GM19468 (cell line): ENCODE results near the gene ZNF14.
"Not testable (repeated sequence)": the region's sequence is repeated elsewhere in the genome, so short reads cannot be mapped to it uniquely, and the experiment has no call there.

Experiments used
- ATAC-seq: cut with Tn5 transposase; IDR thresholded peaks from one replicate; pipeline ENCODE4 v1.9.1; 2021; ENCODE audit warnings: mild to moderate bottlenecking, moderate library complexity, moderate number of reproducible peaks; ENCODE audit not compliant: unreplicated experiment; ENCODE audit errors: extremely low read depth

ZNF14 gene

DNA sequence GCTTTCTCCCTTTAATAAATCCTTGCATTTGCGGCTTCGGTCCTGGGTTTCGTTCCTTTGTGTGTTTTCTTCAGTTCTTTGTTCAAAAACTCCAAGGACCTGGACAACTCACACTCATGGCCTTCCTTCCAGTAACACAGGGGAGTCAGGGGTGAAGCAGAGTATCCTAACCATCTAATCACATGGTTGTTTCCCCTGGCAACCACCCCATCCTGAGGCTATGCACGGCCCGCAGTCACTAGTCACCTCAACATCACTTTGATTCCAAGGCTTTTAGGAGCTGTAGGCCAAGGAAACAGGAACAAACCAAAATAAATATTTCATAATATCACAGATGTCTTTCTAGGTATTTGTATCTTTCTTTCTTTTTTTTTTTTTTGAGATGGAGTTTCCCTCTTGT, 35.3 kb downstream of the ZNF14 start:
- ATAC-seq = no peak

DNA sequence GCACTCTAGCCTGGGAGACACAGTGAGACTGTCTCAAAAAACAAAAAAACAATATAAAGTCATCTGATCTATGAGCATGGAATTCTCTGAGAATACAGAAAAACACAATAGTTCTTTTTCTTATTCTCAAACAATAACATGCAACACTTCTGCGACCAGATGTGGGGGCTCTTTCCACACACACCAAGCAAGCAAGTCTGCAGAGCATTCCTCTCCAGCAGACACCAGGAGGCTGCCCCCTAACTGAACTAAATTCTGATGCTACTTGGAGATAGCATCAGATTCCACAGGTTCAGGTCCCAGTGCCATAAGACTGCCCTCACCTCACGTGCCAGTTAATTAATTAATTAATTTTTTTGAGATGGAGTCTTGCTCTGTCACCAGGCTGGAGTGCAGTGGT, 36.5 kb downstream of the ZNF14 start:
- ATAC-seq = no peak

DNA sequence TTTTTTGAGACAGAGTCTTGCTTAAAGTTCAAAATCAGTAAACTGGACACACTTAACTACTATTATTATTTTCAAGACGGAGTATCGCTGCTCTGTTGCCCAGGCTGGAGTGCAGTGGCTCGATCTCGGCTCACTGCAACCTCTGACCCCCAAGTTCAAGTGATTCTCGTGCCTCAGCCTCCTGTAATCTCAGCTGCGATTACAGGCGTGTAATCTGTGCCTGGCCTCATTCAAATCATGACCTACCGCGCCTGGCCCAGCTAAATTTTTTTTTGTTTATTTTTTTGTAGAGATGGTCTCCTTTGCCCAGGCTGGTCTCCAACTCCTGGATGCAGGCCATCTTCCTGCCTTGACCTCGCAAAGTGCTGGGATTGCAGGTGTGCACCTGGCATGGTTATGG, 41.2 kb downstream of the ZNF14 start:
- ATAC-seq = no peak

DNA sequence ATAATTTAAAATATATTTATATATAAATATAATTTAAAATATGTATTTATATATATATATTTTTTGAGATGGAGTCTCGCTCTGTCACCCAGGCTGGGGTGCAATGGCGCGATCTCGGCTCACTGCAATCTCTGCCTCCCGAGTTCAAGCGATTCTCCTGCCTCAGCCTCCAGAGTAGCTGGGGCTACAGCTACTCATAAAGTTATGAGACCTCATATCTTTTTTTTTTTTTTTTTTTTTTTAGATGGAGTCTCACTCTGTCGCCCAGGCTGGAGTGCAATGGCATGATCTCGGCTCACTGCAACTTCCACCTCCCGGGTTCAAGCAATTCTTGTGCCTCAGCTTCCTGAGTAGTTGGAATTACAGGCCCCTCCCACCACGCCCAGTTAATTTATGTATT, 43.9 kb downstream of the ZNF14 start:
- ATAC-seq = not testable (repeated sequence)

DNA sequence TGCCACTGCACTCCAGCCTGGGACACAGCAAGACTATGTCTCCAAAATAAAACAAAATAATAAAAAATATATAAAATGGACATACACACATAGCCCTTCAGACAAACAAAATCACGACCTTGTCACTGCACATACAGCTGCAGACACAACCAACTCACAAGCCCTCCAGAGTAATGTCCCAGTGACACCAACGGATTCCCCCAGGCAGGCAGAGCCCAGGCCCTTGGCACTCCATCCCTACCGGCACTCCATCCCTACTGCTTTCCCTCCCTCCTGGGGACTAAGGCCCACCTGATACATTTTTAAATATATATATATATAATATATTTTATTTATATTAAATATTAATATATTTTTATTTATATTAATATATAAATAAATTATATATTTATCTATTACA, 45.8 kb downstream of the ZNF14 start:
- no peak for ATAC-seq

DNA sequence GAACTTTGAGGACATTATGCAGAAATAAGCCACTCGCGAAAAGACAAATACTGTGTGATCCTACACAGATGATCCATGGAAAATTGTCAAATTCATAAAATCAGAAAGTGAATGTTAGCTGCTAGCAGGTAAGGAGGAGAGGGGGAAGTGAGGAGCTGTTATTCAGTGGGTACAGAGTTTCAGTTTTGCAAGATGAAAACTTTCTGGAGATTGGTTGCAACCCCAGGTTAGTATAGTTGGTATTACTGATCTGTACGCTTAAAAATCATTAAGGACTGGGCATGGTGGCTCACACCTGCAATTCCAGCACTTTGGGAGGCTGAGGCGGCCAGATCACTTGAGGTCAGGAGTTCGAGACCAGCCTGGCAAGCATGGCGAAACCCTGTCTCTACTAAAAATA, 46.3 kb downstream of the ZNF14 start:
- no peak for ATAC-seq

DNA sequence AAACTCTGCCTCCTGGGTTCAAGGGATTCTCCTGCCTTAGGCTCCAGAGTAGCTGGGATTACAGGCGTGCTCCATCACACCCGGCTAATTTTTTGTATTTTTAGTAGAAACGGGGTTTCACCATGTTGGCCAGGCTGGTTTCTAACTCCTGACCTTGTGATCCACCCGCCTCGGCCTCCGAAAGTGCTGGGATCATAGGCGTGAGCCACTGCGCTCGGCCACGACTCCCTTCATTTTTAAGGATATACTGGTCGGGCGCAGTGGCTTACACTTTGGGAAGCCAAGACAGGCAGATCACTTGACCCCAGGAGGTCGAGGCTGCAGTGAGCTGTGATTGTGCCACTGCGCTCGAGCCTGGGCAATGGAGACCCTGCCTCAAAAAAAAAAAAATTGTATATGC, 46.8 kb downstream of the ZNF14 start:
- not testable (repeated sequence) for ATAC-seq

DNA sequence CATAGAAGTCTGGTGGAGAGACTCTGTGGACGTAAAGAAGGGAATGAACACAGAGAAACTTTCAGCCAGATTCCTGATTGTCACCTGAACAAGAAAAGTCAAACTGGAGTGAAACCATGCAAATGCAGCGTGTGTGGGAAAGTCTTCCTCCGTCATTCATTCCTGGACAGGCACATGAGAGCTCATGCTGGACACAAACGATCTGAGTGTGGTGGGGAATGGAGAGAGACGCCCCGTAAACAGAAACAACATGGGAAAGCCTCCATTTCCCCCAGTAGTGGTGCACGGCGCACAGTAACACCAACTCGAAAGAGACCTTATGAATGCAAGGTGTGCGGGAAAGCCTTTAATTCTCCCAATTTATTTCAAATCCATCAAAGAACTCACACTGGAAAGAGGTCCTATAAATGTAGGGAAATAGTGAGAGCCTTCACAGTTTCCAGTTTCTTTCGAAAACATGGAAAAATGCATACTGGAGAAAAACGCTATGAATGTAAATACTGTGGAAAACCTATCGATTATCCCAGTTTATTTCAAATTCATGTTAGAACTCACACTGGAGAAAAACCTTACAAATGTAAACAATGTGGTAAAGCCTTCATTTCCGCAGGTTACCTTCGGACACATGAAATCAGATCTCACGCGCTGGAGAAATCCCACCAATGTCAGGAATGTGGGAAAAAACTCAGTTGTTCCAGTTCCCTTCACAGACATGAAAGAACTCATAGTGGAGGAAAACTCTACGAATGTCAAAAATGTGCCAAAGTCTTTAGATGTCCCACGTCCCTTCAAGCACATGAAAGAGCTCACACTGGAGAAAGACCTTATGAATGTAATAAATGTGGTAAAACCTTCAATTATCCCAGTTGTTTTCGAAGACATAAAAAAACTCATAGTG, 53.5 kb downstream of the ZNF14 start:
- no peak for ATAC-seq

DNA sequence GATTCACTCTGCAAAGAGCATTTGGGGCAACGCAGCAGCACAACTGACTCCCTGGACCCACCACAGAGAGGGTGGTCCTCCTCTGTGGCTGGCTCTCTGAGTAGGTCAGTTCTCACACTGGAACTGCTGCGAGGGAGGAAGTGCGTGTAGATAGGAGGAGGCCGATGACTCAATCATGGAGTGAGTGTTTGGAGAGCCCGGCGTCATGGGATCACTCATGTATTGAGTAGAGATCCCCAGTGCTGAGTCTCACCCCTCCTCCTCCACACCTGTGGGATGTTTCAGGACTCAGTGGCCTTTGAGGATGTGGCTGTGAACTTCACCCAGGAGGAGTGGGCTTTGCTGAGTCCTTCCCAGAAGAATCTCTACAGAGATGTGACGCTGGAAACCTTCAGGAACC, 55.3 kb downstream of the ZNF14 start:
- no peak for ATAC-seq

DNA sequence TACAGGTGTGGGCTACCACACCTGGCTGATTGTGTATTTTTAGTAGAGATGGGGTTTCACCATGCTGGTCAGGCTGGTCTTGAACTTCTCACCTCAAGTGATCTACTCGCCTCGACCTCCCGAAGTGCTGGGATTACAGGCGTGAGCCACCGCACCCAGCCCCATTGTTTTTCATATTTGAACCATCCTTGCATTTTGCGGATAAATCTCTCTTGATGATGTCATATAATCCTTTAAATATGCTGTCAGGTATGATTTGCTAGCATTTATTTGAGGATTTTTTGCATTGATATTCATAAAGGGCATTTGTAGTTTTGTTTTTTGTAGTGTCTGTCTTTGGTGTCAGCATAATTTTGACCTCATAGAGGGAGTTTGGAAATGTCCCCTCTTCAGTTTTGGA, 58.6 kb downstream of the ZNF14 start:
- no peak for ATAC-seq

DNA sequence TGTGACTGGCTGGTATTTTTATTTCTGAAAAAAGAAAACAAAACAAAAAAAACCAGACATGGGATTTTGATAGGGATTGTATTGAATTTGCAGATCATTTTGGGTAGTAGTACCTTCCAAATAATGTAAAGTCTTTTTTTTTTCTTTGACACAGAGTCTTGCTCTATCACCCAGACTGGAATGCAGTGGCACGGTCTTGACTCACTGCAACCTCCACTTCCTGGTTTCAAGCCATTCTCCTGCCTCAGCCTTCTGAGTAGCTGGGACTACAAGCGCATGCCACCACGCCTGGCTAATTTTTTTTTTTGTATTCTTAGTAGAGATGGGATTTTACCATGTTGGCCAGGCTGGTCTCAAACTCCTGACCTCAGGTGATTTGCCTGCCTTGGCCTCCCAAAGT, 60.1 kb downstream of the ZNF14 start:
- no peak for ATAC-seq

DNA sequence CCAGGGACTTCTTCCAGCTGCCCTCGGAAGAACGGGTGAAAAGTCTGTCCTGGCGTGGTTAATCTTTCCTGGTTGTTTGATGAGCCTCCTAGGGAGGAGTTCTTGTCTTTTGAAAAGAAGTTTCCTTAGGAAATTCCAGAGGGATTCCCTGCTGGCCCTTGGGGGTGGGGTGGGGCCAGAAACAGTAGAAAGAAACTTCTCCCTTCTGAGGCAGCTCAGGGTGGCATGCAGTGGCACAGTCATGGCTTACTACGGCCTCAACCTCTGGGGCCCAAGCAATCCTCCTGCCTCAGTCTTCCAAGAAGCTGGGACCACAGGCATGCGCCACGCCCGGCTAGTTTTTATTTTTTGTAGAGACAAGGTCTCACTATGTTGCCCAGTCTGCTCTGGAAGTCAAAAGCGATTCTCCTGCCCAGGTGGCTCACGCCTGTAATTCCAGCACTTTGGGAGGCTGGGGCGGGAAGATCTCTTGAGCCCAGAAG, 62.8 kb downstream of the ZNF14 start:
- no peak for ATAC-seq

DNA sequence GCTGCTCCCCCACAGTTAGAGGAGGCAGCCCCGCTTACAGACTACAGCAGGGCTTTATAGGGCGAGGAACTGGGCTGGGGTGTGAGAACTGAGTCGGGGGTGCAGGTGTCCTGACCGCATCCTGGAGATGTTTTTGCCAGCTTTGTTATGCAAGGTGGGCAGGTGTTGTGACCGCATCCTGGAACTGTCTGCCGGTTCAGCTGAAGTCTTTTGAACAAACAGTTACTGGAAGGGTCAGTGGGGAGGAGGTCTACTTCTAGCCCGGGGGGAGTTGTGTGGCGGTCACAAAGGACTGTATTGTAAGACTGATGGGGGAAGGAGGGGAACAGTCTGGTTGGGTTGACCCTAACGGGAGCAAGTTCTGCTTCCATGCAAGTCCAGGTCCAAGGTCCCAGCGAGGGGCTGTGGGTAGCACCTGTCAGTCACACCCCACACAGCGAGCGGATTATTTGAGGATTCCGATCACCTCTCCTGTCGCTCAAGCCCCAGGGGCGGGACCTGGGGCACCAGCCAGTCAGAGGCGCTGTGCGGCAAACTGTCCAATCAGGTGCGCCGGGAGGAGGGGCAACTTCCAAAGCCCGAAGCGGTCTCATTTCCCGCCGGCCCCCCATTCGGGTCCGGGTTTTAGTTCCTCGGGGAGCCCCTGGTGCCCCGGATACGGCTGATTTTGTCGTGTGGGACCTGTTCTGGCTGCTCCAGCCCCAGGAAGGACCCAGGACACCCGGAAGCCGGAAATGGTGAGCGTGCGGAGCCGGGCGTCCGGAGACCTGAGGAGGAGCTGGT, 64.5 kb downstream of the ZNF14 start, which contains the start of gene ZNF101:
TSS of gene ZNF101 (plus strand) at position 610 of the 783 bp plus-strand sequence. CDS start at position 735, 125 bp downstream.
- ATAC-seq = peak; percentile 36

DNA sequence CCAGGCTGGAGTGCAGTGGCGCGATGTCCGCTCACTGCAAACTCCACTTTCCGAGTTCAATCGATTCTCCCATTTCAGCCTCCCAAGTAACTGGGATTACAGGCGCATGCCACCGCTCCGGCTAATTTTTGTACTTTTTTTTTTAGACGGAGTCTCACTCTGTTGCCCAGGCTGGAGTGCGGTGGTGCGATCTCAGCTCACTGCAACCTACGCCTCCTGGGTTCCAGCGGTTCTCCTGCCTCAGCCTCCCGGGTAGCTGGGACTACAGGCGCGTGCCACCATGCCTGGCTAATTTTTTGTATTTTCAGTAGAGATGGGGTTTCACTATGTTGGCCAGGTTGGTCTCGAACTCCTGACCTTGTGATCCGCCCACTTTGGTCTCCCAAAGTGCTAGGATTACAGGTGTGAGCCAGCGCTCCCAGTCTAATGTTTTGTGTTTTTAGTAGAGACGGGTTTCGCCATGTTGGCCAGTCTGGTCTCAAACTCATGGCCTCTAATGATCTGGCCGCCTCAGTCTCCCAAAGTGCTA, 67.4 kb downstream of the ZNF14 start:
- ATAC-seq = not testable (repeated sequence)

DNA sequence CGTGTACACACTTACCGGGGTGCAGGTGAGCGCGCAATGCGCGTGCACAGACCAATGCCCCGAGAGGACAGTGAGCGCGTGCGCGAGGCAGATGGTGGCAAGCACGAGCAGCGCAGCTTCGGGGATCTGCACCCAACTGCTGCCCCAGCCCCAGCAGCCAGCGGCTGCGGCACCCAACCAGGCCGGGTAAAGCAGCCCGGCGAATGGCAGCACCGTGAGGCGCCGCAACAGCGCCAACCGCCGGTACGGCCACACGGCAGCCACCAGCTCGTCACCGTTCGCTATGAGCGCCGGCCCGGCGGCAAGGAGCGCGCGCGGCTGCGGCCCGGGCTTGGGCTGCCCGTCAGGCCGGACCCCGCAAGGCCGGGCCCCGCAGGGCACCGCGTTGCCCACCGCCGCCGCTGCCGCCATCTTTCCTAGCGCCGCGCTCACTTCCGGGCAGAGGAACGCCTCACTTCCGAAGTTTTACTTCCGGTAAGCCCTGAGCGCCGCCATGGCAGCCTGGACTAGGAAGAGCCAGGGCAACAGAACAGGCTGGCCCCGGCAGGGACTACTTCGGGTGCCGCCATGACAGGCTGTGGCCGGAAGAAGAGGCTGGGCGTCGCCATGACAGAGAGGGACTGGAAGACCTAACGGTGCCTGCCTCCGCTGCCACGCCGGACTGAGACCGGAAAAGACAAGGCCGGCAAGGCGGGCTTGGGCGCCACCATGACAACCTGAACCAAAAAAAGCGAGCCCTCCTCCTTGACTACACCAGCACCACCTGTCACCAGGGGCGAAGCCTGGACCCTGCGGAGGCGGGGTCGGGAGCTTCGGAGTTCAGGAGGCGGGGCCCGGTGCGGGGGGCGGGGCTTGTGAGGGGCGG, 69.4 kb downstream of the ZNF14 start, which contains the start of gene ATP13A1:
TSS of gene ATP13A1 (minus strand) at position 421 of the 865 bp plus-strand sequence. CDS start at position 411, 10 bp downstream.
- peak; percentile 66 for ATAC-seq

DNA sequence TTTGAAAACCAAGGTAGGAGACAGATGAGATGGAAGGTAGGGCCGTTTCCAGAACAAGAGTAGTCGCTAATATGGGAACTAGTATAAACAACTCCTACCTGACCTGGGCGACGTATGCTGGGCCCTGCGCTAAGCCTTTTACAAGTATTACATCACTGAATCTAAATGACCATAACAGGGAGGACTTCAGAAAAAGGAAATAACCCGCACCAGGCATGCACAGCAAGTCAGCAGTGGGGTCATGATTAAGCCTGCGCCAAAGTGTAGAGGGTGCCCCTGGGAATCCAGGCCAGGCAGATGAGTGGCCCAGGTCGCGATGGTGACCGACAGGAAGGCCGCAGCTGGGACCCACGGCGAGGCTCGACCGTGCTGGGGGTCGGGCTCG, 70.0 kb downstream of the ZNF14 start:
- ATAC-seq = no peak

DNA sequence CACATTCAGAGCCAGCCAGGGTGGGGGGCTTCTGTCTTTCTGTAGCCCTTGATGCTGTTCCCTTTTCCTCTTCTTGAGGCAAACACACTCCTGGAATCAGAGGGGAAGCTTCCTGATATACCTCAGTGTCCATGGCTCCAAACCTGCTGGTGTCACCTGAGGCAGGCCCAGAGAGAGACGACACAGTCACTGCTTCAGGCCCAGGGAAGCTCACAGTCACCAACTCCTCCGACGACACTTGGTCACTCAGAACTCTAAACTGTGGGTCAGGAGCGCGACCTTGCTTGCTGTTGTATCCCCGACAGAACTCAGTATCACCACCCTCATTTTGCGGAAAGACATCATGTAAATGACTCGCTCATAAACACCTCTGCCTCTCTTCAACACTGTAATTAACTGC, 70.6 kb downstream of the ZNF14 start:
- no peak for ATAC-seq

DNA sequence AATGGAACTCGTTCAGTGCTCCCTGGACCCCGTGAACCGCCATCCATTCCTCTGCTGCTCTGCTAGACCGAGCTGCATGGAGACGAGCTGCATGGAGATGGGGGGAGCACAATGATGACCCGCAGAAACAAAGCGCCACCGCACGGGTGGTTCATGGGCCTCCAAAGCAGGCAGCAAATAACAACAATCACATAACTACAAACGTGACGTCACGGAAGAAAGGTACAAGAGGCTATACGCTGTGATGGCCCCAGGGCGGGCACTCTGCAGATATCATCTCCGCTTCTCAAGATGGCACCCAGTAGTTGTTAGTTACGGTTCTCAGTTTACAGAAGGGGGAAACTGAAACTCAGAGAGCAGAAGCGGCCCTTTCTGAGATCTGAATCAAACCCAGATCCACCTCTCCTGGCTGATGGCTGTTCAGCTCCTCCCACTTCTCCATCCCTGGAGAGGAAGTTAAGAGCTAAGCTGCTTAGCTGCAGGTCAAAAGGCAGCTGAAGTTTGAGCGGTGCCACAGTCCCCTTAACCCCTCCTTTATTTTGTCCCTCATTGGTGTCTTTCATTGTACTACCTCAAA, 71.1 kb downstream of the ZNF14 start:
- peak; percentile 55 for ATAC-seq

DNA sequence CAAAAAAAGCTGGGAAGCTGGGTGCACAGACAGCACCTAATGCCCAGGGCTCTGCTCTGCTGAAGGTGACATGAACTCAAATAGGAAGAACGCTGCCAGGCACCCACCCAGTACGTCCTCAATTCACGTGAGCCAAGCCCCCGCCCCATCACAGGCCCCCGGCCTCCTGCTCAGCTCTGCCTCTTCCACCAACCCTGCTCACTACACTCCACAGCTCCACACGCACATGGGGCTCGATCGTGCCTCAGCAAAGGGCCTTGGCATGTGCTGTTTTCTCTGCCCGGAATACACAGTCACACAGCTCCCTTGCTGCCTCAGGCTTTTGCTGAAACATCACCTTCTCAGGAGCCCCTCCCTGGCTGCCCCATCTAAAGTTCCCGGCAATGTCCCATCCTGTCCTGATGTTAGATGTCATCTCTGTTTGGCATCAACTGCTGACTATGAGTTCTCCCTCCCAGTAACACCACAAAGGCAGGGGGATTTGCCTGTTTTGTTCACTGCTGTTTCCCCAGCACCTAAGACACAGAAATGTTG, 71.7 kb downstream of the ZNF14 start:
- no peak for ATAC-seq
